A549 (cell line): ENCODE measurements around the gene GSS. TPM values are rescaled to one million over a fixed set of nuclear protein-coding genes. Genes with fewer than 3 reads are reported as not detected.

Experiments used
- ATAC-seq, 2 experiments: fragments of 200-7000 bp in 1 of 2; fragments of >200 bp in 1 of 2; cut with Nextera tagmentation in 1 of 2; cut with Tn5 transposase in 1 of 2; 3 replicates each; pipeline versions ENCODE4 v1.8.0 to v1.9.1; 2018 to 2020; ENCODE audit warnings: mild to moderate bottlenecking in 1 of 2, moderate library complexity in 1 of 2
- CTCF ChIA-PET: fragments of 300-600 bp; sonication (Branson Sonifier 250); formaldehyde crosslinking; extraction: SDS; loops from one replicate; lab custom pipeline; 2021; ENCODE audit warnings: antibody characterized with exemption, inconsistent platforms; lab: Yijun Ruan, JAX
- POLR2A ChIA-PET: fragments of 350-600 bp; formaldehyde crosslinking; extraction: SDS; loops from one replicate; lab custom pipeline; 2021; ENCODE audit warnings: antibody characterized with exemption, inconsistent platforms; lab: Yijun Ruan, JAX
- DNase-seq, 2 experiments: peaks; one replicate each; pipeline versions ENCODE4 v3.0.0 to v3.0.0-alpha.2; 2011 to 2016; ENCODE audit warnings: low read depth in 1 of 2, low spot score in 1 of 2
- FAIRE-seq: peaks from 2 replicates; lab custom pipeline; 2011; peaks lifted over from hg19 to GRCh38; lab: Jason Lieb, UNC
- H3K27ac ChIP-seq, 2 experiments: fragments of >200 bp; sonication (Bioruptor Twin); formaldehyde crosslinking; 3 replicates each; pipeline ENCODE4 v1.5.1; 2016 to 2017
- H3K4me1 ChIP-seq: fragments of >200 bp; sonication (Bioruptor Twin); formaldehyde crosslinking; 3 replicates; pipeline ENCODE4 v1.6.1; 2016
- H3K4me2 ChIP-seq: fragments of >200 bp; sonication (Bioruptor Twin); formaldehyde crosslinking; 3 replicates; pipeline ENCODE4 v1.6.1; 2016
- H3K4me3 ChIP-seq: fragments of >200 bp; sonication (Bioruptor Twin); formaldehyde crosslinking; 3 replicates; pipeline ENCODE4 v1.5.1; 2016
- H3K9me3 ChIP-seq: fragments of >200 bp; sonication (Bioruptor Twin); formaldehyde crosslinking; 3 replicates; pipeline ENCODE4 v1.6.1; 2016
- ATOH8 ChIP-seq: fragments of 250-450 bp; sonication (Bioruptor Pico); IDR thresholded peaks from 2 replicates; pipeline ENCODE4 v1.5.0; 2020; ENCODE audit warnings: low read depth, mild to moderate bottlenecking, moderate library complexity
- BCL3 ChIP-seq: fragments of >200 bp; sonication (Bioruptor Twin); formaldehyde crosslinking; IDR thresholded peaks from 3 replicates; pipeline ENCODE4 v1.6.1; 2016
- CBX8 ChIP-seq: fragments of 200-600 bp; sonication (generic); IDR thresholded peaks from 2 replicates; pipeline ENCODE4 v1.6.1; 2016
- CHD4 ChIP-seq: fragments of 200-600 bp; sonication (generic); IDR thresholded peaks from 2 replicates; pipeline ENCODE4 v1.6.1; 2016; ENCODE audit warnings: antibody characterized with exemption, mild to moderate bottlenecking, borderline replicate concordance
- EHF ChIP-seq: fragments of 250-450 bp; sonication (Bioruptor Pico); IDR thresholded peaks from 2 replicates; pipeline ENCODE4 v1.5.0; 2020; ENCODE audit warnings: mild to moderate bottlenecking
- EHMT2 ChIP-seq: fragments of 200-600 bp; sonication (generic); IDR thresholded peaks from 2 replicates; pipeline ENCODE4 v1.6.1; 2016; ENCODE audit warnings: antibody characterized with exemption, low read depth, mild to moderate bottlenecking, moderate library complexity
- FOSB ChIP-seq: fragments of 250-450 bp; sonication (Bioruptor Pico); IDR thresholded peaks from 2 replicates; pipeline ENCODE4 v1.5.0; 2020; ENCODE audit warnings: mild to moderate bottlenecking, moderate library complexity
- HDAC2 ChIP-seq: fragments of 200-600 bp; sonication (generic); IDR thresholded peaks from 2 replicates; pipeline ENCODE4 v1.6.1; 2016
- HEYL ChIP-seq: fragments of 250-450 bp; sonication (Bioruptor Pico); IDR thresholded peaks from 2 replicates; pipeline ENCODE4 v1.8.0; 2021; ENCODE audit warnings: mild to moderate bottlenecking, moderate library complexity
- HOXB13 ChIP-seq: fragments of 250-450 bp; sonication (Bioruptor Pico); IDR thresholded peaks from 2 replicates; pipeline ENCODE4 v1.5.0; 2020; ENCODE audit warnings: low read depth, mild to moderate bottlenecking, moderate library complexity
- MAZ ChIP-seq: fragments of 150-350 bp; IDR thresholded peaks from 2 replicates; pipeline ENCODE4 v1.6.1; 2014; ENCODE audit warnings: antibody characterized with exemption, low read depth, low read length, borderline replicate concordance
- MYC ChIP-seq: IDR thresholded peaks from 2 replicates; pipeline ENCODE4 v1.6.1; 2012; ENCODE audit warnings: mild to moderate bottlenecking, inconsistent platforms, low read length, improper control_type of control experiment, borderline replicate concordance
- NFE2L2 ChIP-seq: fragments of 150-350 bp; conservative IDR thresholded peaks from 2 replicates; pipeline ENCODE4 v1.6.1; 2014; ENCODE audit warnings: low read length
- NPAS2 ChIP-seq: fragments of 250-450 bp; sonication (Bioruptor Pico); IDR thresholded peaks from 2 replicates; pipeline ENCODE4 v1.8.0; 2022; ENCODE audit warnings: mild to moderate bottlenecking, moderate library complexity, borderline replicate concordance
- PHF8 ChIP-seq: fragments of 200-600 bp; sonication (generic); IDR thresholded peaks from 2 replicates; pipeline ENCODE4 v1.6.1; 2016; ENCODE audit warnings: low read depth, mild to moderate bottlenecking, antibody characterized with exemption, moderate library complexity, borderline replicate concordance
- POLR2A ChIP-seq: IDR thresholded peaks from 2 replicates; pipeline ENCODE4 v1.6.1; 2012; ENCODE audit warnings: mild to moderate bottlenecking, low read length
- POLR2AphosphoS2 ChIP-seq: conservative IDR thresholded peaks from 2 replicates; pipeline ENCODE4 v1.6.1; 2012; ENCODE audit warnings: low read length, improper control_type of control experiment, inconsistent platforms
- RAD21 ChIP-seq, 2 experiments: fragments of >200 bp in 1 of 2; sonication (Bioruptor Twin) in 1 of 2; formaldehyde crosslinking in 1 of 2; IDR thresholded peaks in 1 of 2; conservative IDR thresholded peaks in 1 of 2; 2 replicates in 1 of 2; 3 replicates in 1 of 2; pipeline ENCODE4 v1.6.1; 2012 to 2018; ENCODE audit warnings: inconsistent platforms in 1 of 2
- RARB ChIP-seq: fragments of 250-450 bp; sonication (Bioruptor Pico); IDR thresholded peaks from 2 replicates; pipeline ENCODE4 v1.8.0; 2021; ENCODE audit warnings: mild to moderate bottlenecking, moderate library complexity
- RFX5 ChIP-seq: fragments of 450-650 bp; IDR thresholded peaks from 2 replicates; pipeline ENCODE4 v1.7.1; 2014; ENCODE audit warnings: antibody characterized with exemption, mild to moderate bottlenecking, moderate library complexity
- RNF2 ChIP-seq: fragments of 200-600 bp; sonication (generic); IDR thresholded peaks from 2 replicates; pipeline ENCODE4 v1.6.1; 2016; ENCODE audit warnings: low read depth, mild to moderate bottlenecking, antibody characterized with exemption, moderate library complexity, borderline replicate concordance
- TFCP2L1 ChIP-seq: fragments of 250-450 bp; sonication (Bioruptor Pico); IDR thresholded peaks from 2 replicates; pipeline ENCODE4 v1.5.0; 2021; ENCODE audit warnings: mild to moderate bottlenecking
- USF2 ChIP-seq: fragments of 450-650 bp; IDR thresholded peaks from 2 replicates; pipeline ENCODE4 v1.6.1; 2014; ENCODE audit warnings: antibody characterized with exemption
- ZC3H11A ChIP-seq: fragments of 450-650 bp; IDR thresholded peaks from 2 replicates; pipeline ENCODE4 v1.6.1; 2014; ENCODE audit warnings: antibody characterized with exemption, mild to moderate bottlenecking
- ZSCAN20 ChIP-seq: fragments of 250-450 bp; sonication (Bioruptor Pico); IDR thresholded peaks from 2 replicates; pipeline ENCODE4 v1.8.0; 2022; ENCODE audit warnings: mild to moderate bottlenecking, moderate library complexity
- WGBS: methylation state at CpG from one replicate; pipeline ENCODE4 v1.1.6; 2017; ENCODE audit errors: missing lambda C conversion rate; 5-methylcytosine and 5-hydroxymethylcytosine counted together
- polyA plus RNA-seq, 4 experiments: library from polyadenylated mRNA; depleted of rRNA in 3 of 4; stranded (reverse); fragments of >200 nt; fragmentation: RNase III in 1 of 4; extraction: RNeasy Plus Mini Kit Qiagen cat#74134 plus additional on column Dnase treatment in 1 of 4; gene quantifications; 2 replicates in 3 of 4; 3 replicates in 1 of 4; pipeline ENCODE4 v1.2.3, GENCODE V29; 2011 to 2017
- TF ChIP-seq, protein P1 (sequence below): fragments of >200 bp; sonication (Bioruptor Twin); formaldehyde crosslinking; IDR thresholded peaks from 2 replicates; pipeline ENCODE4 v1.6.1; 2016
- TF ChIP-seq, protein P2 (sequence below): IDR thresholded peaks from 2 replicates; pipeline ENCODE4 v1.6.1; 2012; ENCODE audit warnings: low read depth, borderline replicate concordance
- TF ChIP-seq, protein P3 (sequence below): fragments of 150-350 bp; IDR thresholded peaks from 2 replicates; pipeline ENCODE4 v1.6.1; 2014; ENCODE audit warnings: low read depth, mild to moderate bottlenecking, low read length
- TF ChIP-seq, protein P4 (sequence below): fragments of 200-600 bp; sonication (generic); IDR thresholded peaks from 2 replicates; pipeline ENCODE4 v1.6.1; 2016; ENCODE audit warnings: antibody characterized with exemption, mild to moderate bottlenecking, moderate library complexity

Gene GSS
- polyA plus RNA-seq, 2 of the 4 experiments (the other 2 are of a cell fraction) = 57.1 to 92.4 TPM

- POLR2A ChIA-PET = no interaction called here
- Histone ChIP-seq H3K4me3 (no peak overlapping the region), H3K4me1 (peaks cover 16% of the 10 kb centered on the region), H3K4me2 (no peak overlapping the region)
- FAIRE-seq (no peak), DNase-seq (no peak)
- 86% methylated on average over 1 of the region's 1 CpG for WGBS
- no peak for TF ChIP-seq NPAS2
- TF ChIP-seq HDAC2 = no peak
- TF ChIP-seq POLR2AphosphoS2 = no peak
- TF ChIP-seq HOXB13 (CRISPR knock-in tag) = no peak
- TF ChIP-seq HEYL (CRISPR knock-in tag) = no peak
- TF ChIP-seq EHF = no peak
- no peak for TF ChIP-seq TFCP2L1 (CRISPR knock-in tag)
- TF ChIP-seq, protein P1, sequence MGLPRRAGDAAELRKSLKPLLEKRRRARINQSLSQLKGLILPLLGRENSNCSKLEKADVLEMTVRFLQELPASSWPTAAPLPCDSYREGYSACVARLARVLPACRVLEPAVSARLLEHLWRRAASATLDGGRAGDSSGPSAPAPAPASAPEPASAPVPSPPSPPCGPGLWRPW = no peak
- TF ChIP-seq, protein P2, sequence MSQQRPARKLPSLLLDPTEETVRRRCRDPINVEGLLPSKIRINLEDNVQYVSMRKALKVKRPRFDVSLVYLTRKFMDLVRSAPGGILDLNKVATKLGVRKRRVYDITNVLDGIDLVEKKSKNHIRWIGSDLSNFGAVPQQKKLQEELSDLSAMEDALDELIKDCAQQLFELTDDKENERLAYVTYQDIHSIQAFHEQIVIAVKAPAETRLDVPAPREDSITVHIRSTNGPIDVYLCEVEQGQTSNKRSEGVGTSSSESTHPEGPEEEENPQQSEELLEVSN = no peak
- TF ChIP-seq CHD4 = no peak
- no peak for TF ChIP-seq MAZ
- TF ChIP-seq RNF2 = no peak
- no peak for TF ChIP-seq ZSCAN20
- no peak for TF ChIP-seq RAD21 (conservative IDR thresholded peaks at IDR 0.05 in 1 of 2, IDR thresholded peaks at IDR 0.05 in 1 of 2)
- TF ChIP-seq ATOH8 (CRISPR knock-in tag) = no peak
- TF ChIP-seq CBX8 = no peak
- TF ChIP-seq EHMT2 = no peak
- TF ChIP-seq PHF8 = no peak
- TF ChIP-seq, protein P3, sequence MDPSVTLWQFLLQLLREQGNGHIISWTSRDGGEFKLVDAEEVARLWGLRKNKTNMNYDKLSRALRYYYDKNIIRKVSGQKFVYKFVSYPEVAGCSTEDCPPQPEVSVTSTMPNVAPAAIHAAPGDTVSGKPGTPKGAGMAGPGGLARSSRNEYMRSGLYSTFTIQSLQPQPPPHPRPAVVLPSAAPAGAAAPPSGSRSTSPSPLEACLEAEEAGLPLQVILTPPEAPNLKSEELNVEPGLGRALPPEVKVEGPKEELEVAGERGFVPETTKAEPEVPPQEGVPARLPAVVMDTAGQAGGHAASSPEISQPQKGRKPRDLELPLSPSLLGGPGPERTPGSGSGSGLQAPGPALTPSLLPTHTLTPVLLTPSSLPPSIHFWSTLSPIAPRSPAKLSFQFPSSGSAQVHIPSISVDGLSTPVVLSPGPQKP = no peak
- TF ChIP-seq, all 56 proteins: peak for 0
- Histone ChIP-seq H3K27ac (no peak overlapping the region), H3K9me3 (peaks cover 8% of the 10 kb centered on the region; the same call in 2 of the 3 replicates)
- CTCF ChIA-PET = interaction anchor here (0.6 to 1.4 kb wide), 2 partner anchors 52 to 562 kb away, joined by 3 to 4 read pairs; no protein-coding TSS in a partner anchor
- no peak for ATAC-seq
These were observed 29.6 kb downstream of the GSS start for GRCh38 chr20:34925981-34926380.

DNA sequence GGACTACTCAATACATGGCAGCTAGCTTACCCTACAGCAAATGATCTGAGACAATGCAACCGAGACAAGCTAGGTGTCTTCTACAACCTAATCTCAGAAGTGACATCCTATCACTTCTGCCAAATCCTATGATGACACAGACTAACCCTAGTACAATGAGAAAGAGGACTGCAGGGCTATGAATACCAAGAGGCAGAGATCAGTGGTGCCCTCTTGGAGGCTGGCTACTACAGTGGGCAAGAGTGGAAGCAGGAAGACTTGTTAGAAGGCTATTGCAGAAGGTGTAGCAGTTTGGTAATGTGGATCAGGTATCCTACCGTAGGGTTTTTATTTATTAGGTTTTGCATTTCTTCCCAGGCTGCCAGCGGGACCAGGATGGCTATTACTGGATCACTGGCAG lies 30.3 kb downstream of the GSS start:
- no peak for TF ChIP-seq BCL3
- no peak for TF ChIP-seq USF2
- no peak for TF ChIP-seq CBX8
- no peak for TF ChIP-seq ZC3H11A
- TF ChIP-seq POLR2A = no peak
- no peak for TF ChIP-seq NFE2L2
- TF ChIP-seq TFCP2L1 (CRISPR knock-in tag) = no peak
- TF ChIP-seq RARB (CRISPR knock-in tag) = no peak
- TF ChIP-seq, protein P4, sequence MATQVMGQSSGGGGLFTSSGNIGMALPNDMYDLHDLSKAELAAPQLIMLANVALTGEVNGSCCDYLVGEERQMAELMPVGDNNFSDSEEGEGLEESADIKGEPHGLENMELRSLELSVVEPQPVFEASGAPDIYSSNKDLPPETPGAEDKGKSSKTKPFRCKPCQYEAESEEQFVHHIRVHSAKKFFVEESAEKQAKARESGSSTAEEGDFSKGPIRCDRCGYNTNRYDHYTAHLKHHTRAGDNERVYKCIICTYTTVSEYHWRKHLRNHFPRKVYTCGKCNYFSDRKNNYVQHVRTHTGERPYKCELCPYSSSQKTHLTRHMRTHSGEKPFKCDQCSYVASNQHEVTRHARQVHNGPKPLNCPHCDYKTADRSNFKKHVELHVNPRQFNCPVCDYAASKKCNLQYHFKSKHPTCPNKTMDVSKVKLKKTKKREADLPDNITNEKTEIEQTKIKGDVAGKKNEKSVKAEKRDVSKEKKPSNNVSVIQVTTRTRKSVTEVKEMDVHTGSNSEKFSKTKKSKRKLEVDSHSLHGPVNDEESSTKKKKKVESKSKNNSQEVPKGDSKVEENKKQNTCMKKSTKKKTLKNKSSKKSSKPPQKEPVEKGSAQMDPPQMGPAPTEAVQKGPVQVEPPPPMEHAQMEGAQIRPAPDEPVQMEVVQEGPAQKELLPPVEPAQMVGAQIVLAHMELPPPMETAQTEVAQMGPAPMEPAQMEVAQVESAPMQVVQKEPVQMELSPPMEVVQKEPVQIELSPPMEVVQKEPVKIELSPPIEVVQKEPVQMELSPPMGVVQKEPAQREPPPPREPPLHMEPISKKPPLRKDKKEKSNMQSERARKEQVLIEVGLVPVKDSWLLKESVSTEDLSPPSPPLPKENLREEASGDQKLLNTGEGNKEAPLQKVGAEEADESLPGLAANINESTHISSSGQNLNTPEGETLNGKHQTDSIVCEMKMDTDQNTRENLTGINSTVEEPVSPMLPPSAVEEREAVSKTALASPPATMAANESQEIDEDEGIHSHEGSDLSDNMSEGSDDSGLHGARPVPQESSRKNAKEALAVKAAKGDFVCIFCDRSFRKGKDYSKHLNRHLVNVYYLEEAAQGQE = no peak
- no peak for TF ChIP-seq FOSB
- no peak for TF ChIP-seq RFX5
- TF ChIP-seq MYC = no peak
- TF ChIP-seq, all 56 proteins: peak for 0
- DNase-seq (no peak), FAIRE-seq (no peak), ATAC-seq (no peak)
- Histone ChIP-seq H3K27ac (no peak overlapping the region), H3K9me3 (peaks cover 8% of the 10 kb centered on the region; the same call in 2 of the 3 replicates), H3K4me3 (no peak overlapping the region), H3K4me2 (no peak overlapping the region), H3K4me1 (peaks cover 16% of the 10 kb centered on the region)
- WGBS = 94% methylated on average over 3 of the region's 3 CpGs
- CTCF ChIA-PET = no interaction called here
- POLR2A ChIA-PET = interaction anchor here (0.5 kb wide), 1 partner anchor 23 kb away, joined by 6 read pairs; no protein-coding TSS in a partner anchor
